Ishikawa (cell line): Measurements from ENCODE around the gene BABAM1.

ENCODE experiments used
- EP300 ChIP-seq: IDR thresholded peaks from 2 replicates; pipeline ENCODE4 v1.6.1; 2012; ENCODE audit warnings: borderline replicate concordance
- FOXM1 ChIP-seq: IDR thresholded peaks from 2 replicates; pipeline ENCODE4 v1.6.1; 2012; ENCODE audit warnings: low read depth, borderline replicate concordance
- MAX ChIP-seq: IDR thresholded peaks from 2 replicates; pipeline ENCODE4 v1.6.1; 2012
- RAD21 ChIP-seq: IDR thresholded peaks from 2 replicates; pipeline ENCODE4 v1.6.1; 2012; ENCODE audit warnings: low read depth
- REST ChIP-seq: IDR thresholded peaks from 2 replicates; pipeline ENCODE4 v1.6.1; 2012; ENCODE audit warnings: low read depth, mild to moderate bottlenecking
- TAF1 ChIP-seq: IDR thresholded peaks from 2 replicates; pipeline ENCODE4 v1.6.1; 2012; ENCODE audit warnings: low read depth, mild to moderate bottlenecking
- TCF12 ChIP-seq: IDR thresholded peaks from 2 replicates; pipeline ENCODE4 v1.6.1; 2012; ENCODE audit warnings: low read depth
- USF1 ChIP-seq: IDR thresholded peaks from 2 replicates; pipeline ENCODE4 v1.6.1; 2012
- YY1 ChIP-seq: IDR thresholded peaks from 2 replicates; pipeline ENCODE4 v1.6.1; 2012; ENCODE audit warnings: low read depth

- no peak for TF ChIP-seq USF1
- no peak for TF ChIP-seq YY1
- TF ChIP-seq TAF1 = no peak
- TF ChIP-seq MAX = no peak
- TF ChIP-seq EP300 = no peak
- TF ChIP-seq REST = no peak
- no peak for TF ChIP-seq TCF12
- TF ChIP-seq RAD21 = no peak
- TF ChIP-seq FOXM1 = no peak
Measured at GRCh38 chr19:17321655-17322489, 54.6 kb downstream of the BABAM1 start.
